Amniotic epithelial cell (primary cell): Measurements from ENCODE around the gene SLC39A13.

ENCODE experiments used
- DNase-seq: peaks from one replicate; pipeline ENCODE4 v3.0.0-alpha.2; 2010; ENCODE audit warnings: low read depth

SLC39A13 gene

DNA sequence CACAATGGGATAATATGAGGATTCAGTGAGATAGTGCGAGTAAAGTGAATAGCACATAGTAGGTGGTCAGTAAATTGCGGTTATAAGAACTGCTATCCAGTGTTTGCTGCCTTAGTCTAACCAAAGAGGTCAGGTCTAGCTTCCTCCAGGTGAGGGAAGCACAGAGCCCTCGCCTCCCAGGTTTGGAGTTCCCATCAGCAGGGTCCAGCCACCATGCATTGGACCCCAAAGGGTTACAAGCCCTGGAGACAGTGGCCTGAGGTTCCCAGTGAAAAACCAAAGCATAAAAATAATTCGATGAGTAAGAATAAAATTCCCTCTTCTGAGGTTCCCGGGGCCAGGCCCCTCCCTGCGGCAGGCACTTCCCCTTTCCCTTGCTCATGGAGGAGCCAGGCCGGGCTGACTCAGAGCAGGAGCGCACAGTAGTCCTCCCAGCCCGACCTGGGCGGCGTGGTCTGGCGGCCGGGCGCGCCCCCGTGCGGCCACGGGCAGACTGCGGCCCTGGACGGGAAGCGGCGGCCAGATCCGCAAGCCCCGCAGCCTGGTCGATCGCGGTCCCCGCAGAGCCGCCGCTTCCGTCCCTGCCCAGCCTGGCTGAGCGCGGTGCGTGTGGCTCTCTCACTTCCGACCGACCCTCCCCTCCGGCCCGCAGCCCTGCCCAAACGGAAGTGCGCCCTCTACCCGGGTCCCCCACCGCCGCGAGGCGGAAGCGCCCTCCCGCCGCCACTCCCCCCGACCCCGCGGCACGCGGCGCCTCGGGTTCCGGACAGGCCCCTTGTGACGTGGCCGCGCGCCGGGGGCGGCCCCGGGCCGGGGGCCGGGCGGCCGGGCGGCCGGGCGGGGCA is at the start of gene SLC39A13:
Gene SLC39A13, plus strand, starts transcription at position 845 of the 845 bp plus-strand sequence. CDS start 1,505 bp downstream, outside the sequence.
- DNase-seq = peak; percentile 92

DNA sequence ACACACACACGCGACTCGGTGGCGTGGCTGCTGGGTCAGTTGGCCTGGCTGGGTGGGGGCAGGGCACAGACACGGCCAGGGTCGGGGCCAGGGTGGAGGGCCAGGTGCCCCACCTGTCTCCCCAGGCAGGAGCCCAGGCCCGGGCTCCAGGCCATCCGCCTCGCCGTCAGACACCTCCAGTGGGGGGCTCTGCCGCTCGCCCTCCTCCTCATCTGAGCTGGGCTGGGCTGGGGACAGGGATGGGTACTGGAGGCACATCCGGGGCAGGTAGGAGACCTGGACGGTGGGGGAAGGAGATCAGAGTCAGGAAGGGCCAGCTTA is 49.7 kb upstream of the SLC39A13 start:
- no peak for DNase-seq

DNA sequence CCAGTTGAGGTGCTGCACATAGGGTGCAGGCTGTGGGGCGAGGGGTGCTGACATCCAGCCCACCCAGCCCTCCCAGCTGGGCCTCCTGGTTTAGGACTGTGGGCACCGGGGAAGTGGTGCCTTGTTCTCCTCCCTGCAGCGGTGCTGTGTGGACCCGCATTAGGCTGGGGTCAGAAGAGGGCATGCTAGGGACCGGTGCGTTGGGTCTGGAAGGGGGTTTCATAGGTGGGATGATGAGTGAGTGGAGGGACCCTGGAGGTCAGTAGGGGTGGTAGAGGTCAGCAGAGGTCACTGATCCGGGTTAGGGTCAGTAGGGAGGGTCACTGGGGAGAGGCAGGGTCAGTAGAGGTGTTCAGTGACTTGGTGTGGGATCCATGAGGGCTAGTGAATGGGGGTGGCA is 49.2 kb upstream of the SLC39A13 start:
- DNase-seq = no peak

DNA sequence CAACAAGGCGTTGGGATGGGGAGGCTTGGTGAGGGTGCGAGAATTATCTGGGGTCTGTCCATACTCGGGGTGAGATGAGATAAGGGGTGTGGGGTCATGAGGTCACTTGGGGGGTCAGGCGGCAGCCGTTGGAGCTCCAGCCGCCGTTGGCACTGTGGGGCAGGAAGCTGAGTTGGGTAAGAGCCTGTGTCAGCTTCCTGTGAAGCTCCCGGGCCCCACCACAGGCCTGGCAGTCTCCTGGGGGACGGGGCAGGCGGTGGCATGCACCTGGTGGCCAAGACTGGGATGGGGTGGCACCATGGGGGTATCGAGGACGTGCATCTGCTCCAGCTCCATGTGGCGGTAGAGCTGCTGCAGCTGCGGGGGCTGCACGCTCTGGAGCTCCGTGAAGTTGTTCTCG is 48.8 kb upstream of the SLC39A13 start:
- DNase-seq = no peak

DNA sequence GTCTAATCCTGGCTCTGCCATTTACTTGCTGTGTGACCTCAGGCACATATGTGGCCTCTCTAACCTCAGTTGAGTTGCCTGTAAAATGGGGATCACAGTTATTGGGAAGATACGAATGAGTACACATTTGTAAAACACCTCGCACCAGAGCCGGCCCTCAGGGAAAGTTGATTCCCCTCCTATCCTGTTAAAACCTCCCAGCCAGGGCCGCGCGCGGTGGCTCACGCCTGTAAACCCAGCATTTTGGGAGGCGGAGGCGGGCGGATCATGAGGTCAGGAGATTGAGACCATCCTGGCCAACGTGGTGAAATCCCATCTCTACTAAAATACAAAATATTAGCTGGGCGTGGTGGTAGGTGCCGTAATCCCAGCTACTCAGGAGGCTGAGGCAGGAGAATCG is 48.0 kb upstream of the SLC39A13 start:
- no peak for DNase-seq

DNA sequence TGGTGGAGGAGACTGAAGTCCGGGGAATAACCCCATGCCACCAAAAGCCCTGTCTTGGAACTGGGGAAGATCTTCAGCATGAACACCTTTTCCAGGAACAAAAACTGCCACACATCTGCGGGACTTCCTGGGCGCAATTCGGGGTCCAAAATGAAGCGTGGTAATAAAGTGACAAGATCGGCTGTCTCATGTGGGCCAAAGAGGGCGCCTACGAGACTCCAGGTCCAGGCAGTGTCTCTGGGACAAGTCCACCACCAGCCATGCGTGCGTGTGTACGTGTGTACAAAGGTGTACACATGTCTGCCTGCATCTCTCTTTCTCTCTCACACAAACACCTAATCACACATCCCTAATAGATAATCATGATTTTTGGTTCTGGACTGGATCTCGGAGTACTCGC is 47.0 kb upstream of the SLC39A13 start:
- DNase-seq = no peak

DNA sequence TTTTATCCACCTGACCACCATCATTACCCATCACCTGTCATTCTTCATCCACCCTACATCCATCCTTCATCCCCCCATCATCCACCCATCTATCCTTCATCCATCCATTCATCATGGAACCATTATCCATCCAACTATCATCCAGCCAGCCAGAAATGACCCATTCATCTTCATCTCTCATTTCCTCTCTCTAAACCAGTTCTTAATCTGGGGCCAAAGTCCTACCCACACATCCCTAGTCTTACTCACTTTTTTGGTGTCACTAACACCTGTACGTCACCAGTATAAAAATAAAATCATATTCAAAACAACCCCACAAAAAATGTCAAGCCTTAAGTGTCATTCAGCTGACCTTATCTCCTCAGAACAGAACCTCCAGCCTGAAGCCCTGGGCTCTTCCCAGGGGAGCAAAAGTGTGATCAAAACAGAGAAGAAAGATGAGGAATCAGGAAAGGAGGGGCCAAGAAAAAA is 42.3 kb upstream of the SLC39A13 start:
- no peak for DNase-seq

DNA sequence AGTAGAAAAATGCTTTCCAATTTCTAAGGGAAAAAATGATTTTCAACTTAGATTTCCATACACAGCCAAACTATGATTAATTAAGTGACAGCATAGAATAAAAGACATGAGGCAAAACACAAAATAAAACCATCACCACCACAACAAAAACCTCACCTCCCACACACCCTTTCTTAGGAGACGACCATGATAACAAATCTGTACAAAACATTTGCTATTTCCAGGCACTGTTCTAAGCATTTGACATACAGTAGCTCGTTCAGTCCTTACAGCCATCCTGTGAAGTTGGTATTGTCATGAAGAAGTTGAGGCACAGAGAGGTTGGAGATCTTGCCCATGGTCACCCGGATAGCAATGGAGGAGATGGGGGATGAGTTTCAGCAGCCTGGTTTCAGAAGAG is 38.7 kb upstream of the SLC39A13 start:
- DNase-seq = no peak

DNA sequence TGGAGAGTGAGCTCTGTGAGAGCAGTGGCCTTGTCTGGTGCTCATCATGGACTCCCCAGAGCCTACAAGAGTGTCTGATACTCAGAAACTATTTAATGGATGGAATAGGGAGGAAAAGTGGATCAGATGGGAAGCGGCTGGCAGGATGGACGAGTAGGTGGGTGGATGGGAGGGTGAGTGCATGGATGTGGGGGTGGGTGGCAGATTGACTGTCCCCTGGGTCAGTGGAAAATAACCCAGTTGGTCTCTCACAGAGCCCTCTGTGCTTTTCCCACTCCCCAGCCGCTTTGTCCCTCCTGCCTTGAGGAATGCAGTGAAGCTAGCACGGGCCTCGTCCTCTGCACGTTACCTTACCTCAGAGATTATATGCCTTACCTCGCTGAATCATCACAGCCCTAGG is 36.0 kb upstream of the SLC39A13 start:
- DNase-seq = no peak

DNA sequence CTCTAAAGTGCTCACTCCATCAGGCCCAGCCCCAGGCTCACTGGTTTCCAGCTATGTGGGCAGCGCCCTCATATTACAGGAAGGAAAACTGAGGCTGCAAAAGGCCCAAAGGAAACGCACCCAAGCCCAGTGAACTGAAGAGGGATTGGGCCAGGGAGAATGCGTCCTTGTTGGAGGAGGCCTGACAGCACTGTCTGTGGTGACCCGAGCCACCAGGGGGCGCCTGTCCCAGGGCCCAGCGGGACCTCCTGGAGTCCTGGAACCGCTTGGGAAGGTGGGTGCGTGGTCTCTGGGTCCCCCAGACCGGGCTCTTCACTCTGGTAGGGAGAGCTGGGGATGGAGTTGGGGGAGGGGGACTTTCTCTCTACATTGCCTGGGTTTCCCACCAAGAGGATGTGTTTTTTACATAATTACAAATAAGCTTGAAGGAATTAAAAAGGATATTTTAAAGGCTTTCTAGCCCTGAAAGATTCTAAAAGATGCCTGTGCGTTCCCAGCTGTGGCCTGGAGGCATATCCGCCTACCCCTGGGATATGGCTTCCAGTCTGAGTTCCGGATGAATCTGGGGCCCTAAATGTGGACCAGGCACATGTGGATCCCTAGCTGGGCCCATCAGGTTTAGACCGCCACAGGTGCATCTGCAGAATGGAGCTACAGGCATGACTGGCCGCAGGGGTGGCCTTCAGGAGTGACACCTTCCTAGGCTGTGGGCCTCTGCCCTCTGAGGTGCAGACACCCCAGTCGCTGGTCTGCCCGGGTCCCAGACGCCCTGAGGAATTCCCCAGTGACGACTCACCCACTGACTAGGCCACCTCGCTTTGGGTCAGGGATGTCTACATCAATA is 34.3 kb upstream of the SLC39A13 start:
- peak; percentile 47 for DNase-seq

DNA sequence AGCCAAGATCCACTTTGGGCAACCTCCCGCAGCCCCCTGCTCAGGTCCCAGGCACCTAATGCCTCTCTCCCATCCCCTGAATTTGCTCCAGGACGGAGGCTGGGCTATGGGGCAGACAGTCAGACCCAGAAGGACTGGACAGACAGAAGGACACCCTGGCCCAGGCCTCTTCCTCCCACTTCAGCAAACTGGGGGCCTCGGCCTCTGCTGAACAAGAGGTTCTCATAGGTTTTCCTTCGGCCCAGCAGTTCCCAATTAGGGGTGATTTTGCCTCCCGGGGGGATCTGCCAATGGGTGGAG is 33.7 kb upstream of the SLC39A13 start:
- DNase-seq = no peak

DNA sequence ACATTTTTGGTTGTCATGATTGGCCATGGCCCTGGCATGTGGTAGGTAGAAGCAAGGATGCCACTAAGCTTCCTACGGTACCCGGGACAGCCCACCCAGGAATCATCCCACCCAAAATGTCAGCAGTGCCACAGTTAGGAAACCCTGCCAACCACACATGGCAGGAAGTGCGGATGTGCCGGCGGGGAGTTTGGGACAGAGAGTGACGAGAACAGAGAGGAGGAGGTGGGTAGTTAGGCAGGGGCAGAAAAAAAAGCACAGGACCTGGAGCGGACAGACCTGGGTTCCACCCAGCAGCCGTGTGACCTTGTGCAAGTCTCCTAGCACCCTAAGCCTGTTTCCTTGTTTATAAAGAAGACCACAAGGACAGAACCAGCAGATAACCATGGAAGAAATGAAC is 33.4 kb upstream of the SLC39A13 start:
- DNase-seq = no peak

DNA sequence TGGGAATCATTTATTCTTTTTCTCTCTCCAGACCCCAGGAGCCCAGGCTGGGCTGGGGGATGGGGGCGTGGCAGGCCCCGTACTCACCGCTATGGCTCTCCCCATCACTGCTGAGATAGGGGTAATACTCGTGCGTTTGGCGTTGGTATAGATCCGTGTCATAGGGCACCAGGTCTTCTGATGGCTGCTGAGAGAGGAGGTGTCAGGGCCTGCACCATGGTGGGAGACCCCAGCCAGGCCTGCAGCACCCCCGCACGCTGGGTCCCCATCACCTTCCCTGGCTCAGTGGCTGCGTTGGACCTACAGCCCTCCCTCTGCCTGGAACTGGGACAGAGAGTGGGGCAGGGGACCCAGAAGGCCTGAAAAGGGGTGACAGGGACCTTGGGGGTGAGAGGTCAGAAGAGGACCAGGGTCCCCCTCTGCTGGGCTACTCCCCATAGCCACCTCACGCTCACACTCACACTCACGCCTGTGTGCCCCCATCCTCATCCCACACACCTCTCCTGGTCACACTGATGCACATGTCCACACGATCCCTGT is 32.8 kb upstream of the SLC39A13 start:
- DNase-seq = no peak

DNA sequence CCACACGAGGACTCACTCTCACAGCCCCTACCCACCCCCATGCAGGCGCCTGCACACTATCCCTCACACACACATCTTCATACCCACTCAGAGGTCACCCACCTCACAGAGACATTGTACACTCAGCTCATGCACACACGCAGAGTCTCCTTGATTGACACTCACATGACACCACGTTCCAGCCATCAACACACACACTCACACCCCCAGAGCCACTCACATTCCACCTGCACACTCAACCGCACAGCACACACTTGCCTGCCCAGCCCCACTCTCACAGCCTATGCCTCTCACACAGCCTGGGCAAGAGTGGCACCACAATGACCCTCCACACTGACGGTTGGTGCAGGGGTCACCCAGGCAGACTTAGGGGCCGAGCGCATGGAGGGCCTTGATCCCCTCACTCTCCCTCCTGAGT is 32.3 kb upstream of the SLC39A13 start:
- DNase-seq = no peak

DNA sequence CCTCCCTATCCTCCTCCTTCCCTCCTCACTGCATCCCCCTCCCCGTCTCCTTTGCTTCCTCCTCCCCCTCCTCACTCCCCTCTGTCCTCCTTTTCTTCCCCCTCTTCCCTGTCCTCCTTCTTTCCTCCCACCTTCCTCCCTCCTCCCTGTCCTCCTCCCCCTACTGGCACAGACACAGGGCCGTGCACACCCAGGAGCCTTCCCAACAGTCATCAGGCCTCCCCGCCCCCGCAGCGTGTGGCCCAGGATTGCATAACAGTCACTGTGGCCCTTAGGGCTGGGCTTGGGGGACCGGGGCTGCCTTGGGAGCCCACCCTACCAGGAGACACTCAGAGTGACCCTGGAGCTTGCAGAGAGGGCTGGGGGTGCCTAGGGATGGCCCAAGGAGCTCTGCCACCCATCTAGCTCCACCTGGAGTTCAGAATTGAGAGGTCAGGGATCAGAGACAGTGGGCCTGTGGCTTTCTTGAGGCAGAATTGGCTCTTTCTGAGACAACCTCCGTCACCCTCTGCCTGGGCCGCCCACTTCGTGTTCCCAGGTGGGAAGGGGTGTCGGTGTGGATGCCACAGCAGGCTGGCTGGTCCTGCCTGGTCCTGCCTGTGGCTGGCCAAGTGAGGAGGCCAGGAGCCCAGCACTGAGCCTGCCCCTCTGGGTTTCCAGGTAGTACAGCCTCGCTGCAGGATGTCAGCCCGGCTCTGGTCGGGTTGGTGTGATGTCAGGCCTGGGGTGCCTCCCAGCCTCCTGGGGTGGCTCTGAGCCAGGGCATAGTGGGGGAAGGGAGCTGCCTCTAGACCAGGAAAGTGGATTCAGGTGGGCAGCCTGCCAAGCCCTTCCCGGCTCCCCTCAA is 31.6 kb upstream of the SLC39A13 start:
- no peak for DNase-seq

DNA sequence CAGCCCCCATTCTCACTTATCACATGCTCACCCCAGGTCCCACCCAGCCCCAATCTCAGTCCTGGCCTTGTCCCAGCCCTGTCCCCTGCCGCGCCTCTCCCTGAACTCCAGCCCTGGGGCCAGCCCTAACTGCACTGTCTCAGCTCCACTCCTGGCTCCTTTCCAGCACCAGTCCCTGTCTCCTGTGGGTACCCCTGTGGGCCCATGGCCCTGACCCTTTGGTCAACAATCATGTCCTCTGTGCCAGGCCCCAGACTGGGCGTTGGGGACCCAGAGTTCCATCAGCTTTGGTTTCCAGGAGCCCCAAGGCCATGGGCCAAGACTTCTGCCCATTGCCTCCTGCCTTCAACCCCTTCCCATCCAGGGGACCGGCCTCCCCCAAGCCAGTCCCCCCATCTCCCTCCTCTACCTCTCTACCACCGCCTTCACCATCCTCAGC is 30.8 kb upstream of the SLC39A13 start:
- DNase-seq = no peak

DNA sequence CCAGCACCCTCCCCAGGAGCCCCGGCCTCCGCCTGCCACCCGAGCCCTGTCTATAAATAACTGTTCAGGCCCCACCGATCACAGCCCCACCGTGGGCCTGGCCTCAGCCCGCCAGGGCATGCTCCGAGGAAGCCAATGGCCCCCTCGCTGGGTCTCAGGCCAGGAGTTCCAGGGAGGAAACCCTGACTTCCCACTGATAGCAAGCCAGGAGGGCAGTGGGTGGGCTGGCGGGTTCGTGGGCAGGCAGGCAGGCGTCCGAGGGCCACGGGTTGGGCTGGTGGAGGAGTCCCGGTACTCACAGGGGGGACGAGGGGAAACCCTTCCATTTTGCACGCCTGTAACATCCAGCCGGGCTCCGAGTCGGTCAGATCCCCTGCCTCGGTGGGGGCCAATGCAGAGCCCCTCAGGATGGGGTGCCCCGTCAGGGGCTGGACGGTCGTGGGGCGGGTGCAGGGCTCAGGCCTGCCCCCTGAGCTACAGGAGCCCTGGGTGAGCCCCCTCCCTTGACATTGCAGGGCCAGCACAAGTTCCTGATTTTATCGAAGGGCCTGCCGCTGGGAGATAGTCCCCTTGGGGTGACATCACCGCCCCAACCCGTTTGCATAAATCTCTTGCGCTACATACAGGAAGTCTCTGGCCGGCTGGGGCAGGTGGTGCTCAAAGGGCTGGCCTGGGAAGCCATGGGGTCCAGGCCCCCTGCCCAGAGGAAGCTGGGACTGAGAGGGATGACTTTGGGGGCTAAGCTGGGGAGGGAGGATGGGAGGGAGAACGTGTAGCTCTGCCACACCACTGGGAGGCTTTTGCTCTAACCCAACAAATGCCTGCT is 30.2 kb upstream of the SLC39A13 start, which contains the start of gene SPI1:
Gene SPI1, minus strand, starts transcription at position 538 of the 826 bp plus-strand sequence. Its CDS starts 194 bp downstream, at position 344.
- no peak for DNase-seq

DNA sequence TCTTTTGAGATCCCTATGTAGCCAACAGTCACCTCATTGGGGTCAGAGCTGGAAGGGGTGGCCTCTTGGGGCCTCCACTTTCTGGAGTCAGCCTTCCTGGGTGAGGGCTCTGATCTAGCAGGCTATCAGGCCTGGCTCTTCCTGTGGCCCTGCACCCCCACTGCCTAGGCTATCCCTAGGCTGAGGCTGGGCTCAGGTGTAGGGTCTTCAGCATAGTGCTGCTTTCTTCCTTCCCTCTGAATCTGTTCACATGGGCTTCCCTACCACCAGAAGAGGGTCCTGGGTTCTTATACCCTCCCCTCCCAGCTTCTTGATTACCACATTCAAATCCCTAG is 29.6 kb upstream of the SLC39A13 start:
- no peak for DNase-seq

DNA sequence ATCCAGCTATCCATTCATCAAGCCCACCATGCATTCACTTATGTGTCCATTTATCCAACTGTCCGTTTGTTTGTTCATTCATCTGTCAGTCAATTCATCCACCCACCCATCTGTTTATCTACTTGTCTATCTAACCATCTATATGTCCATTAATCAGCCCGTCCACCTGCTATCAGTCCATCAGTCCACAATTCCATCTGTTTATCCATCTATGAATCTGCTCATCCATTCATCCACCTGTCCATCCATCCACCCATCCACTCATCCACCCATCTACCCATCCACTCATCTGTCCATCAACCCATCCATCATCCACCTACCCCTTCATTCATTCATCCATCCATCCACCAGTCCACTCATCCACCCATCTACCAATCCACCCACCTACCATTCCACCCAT is 29.1 kb upstream of the SLC39A13 start:
- no peak for DNase-seq

DNA sequence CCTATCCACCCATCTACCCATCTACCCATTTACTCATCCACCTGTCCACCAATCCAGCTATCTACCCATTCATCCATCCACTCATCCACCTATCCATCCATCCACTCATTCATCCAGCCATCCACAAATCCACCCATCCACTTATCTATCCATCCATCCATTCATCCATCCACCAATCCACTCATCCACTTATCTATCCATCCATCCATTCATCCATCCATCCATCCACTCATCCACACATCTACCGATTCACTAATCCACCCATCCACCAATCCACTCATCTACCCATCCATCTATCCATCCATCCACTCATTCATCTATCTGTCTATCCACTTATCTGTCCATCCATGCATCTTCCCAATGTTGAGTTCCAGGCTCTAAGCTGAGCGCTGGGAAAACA is 28.3 kb upstream of the SLC39A13 start:
- DNase-seq = no peak

DNA sequence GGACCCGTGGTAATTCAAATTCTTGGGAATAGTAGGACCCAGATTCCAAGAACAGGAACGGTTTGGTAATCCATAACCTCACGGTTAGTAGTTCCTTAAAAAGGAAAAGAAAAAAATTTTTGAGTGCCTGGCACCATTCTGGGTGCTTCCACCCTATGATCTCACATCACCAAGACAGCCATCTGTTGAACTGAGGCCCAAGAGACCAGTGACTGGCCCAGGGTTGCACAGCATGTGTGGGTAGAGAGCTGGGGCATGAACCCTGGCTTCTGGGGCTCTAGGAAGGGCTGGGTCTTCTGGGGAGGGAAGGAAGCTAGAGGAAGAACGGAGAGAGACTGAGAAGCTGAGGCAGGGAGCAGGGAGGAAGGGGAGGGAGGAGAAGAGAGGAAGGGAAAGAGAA is 25.3 kb upstream of the SLC39A13 start:
- DNase-seq = no peak
